Liver (tissue), 9 donors: ENCODE measurements around the gene GNG14. TPM values are rescaled to one million over a fixed set of nuclear protein-coding genes. Genes with fewer than 3 reads are reported as not detected.
A peak's percentile ranks its signal among the peaks of the same experiment; 100 is the strongest.

Source experiments
- DNase-seq: peaks from one replicate; pipeline ENCODE4 v3.0.0-alpha.2; 2017; ENCODE audit warnings: low spot score
- H3K27ac ChIP-seq, 2 donors: one replicate each; pipeline ENCODE4 v1.7.0; 2013; ENCODE audit warnings: inconsistent platforms in 2 of 2, low read length in 2 of 2, control low read depth in 1 of 2, low read depth in 1 of 2, mild to moderate bottlenecking in 1 of 2
- H3K27me3 ChIP-seq, 4 donors: one replicate each; pipeline versions ENCODE4 v1.6.1 to v1.7.0; 2013; ENCODE audit warnings: low read length in 3 of 4, inconsistent platforms in 1 of 4, mild to moderate bottlenecking in 1 of 4, moderate library complexity in 1 of 4; ENCODE audit not compliant: control insufficient read depth in 4 of 4, insufficient read depth in 4 of 4
- H3K36me3 ChIP-seq, 4 donors: one replicate each; pipeline versions ENCODE4 v1.6.1 to v1.7.0; 2013; ENCODE audit warnings: low read length in 3 of 4, mild to moderate bottlenecking in 3 of 4, low read depth in 1 of 4, moderate library complexity in 1 of 4; ENCODE audit not compliant: control insufficient read depth in 4 of 4, insufficient read depth in 3 of 4
- H3K4me1 ChIP-seq, 4 donors: one replicate each; pipeline versions ENCODE4 v1.6.1 to v1.7.0; 2013; ENCODE audit warnings: low read length in 3 of 4, mild to moderate bottlenecking in 3 of 4, moderate library complexity in 1 of 4; ENCODE audit not compliant: control insufficient read depth in 4 of 4, insufficient read depth in 4 of 4
- H3K4me3 ChIP-seq, 3 donors: one replicate each; pipeline versions ENCODE4 v1.6.1 to v1.7.0; 2013; ENCODE audit warnings: low read length in 3 of 3, control low read depth in 1 of 3, low read depth in 1 of 3, mild to moderate bottlenecking in 1 of 3
- H3K9ac ChIP-seq, 2 donors: one replicate each; pipeline ENCODE4 v1.7.0; 2013; ENCODE audit warnings: low read length in 2 of 2, mild to moderate bottlenecking in 2 of 2, moderate library complexity in 2 of 2, control low read depth in 1 of 2, low read depth in 1 of 2
- H3K9me3 ChIP-seq, 4 donors: one replicate each; pipeline versions ENCODE4 v1.6.1 to v1.7.0; 2013; ENCODE audit warnings: low read length in 3 of 4; ENCODE audit not compliant: control insufficient read depth in 4 of 4
- CTCF ChIP-seq: fragments of 150-350 bp; IDR thresholded peaks from 2 replicates; pipeline ENCODE4 v1.5.1; 2017; ENCODE audit warnings: improper control_type of control experiment, low read depth, low read length; ENCODE audit not compliant: missing input control
- EGR1 ChIP-seq, 2 donors: IDR thresholded peaks; 2 replicates each; pipeline ENCODE4 v1.6.1; 2016 to 2018; ENCODE audit warnings: antibody characterized with exemption in 2 of 2, low read depth in 2 of 2
- FOXA1 ChIP-seq: IDR thresholded peaks from 2 replicates; pipeline ENCODE4 v1.6.1; 2016; ENCODE audit warnings: antibody characterized with exemption
- FOXA2 ChIP-seq: IDR thresholded peaks from 2 replicates; pipeline ENCODE4 v1.6.1; 2016; ENCODE audit warnings: antibody characterized with exemption
- GABPA ChIP-seq, 2 donors: IDR thresholded peaks in 1 of 2; conservative IDR thresholded peaks in 1 of 2; 2 replicates each; pipeline ENCODE4 v1.6.1; 2016; ENCODE audit warnings: antibody characterized with exemption in 2 of 2, mild to moderate bottlenecking in 1 of 2, moderate library complexity in 1 of 2
- HNF4G ChIP-seq: IDR thresholded peaks from 2 replicates; pipeline ENCODE4 v1.6.1; 2016; ENCODE audit warnings: antibody characterized with exemption
- NR2F2 ChIP-seq: IDR thresholded peaks from 2 replicates; pipeline ENCODE4 v1.6.1; 2016; ENCODE audit warnings: antibody characterized with exemption
- RAD21 ChIP-seq, 2 donors: IDR thresholded peaks; 2 replicates each; pipeline ENCODE4 v1.6.1; 2016; ENCODE audit warnings: antibody characterized with exemption in 2 of 2, mild to moderate bottlenecking in 2 of 2
- RXRA ChIP-seq, 2 donors: IDR thresholded peaks; 2 replicates each; pipeline ENCODE4 v1.6.1; 2017 to 2018; ENCODE audit warnings: antibody characterized with exemption in 2 of 2, mild to moderate bottlenecking in 1 of 2
- SP1 ChIP-seq: IDR thresholded peaks from 2 replicates; pipeline ENCODE4 v1.6.1; 2018; ENCODE audit warnings: antibody characterized with exemption, mild to moderate bottlenecking
- TAF1 ChIP-seq: conservative IDR thresholded peaks from 2 replicates; pipeline ENCODE4 v1.6.1; 2016; ENCODE audit warnings: antibody characterized with exemption, mild to moderate bottlenecking
- WGBS: extraction: QIAGEN DNeasy Blood & Tissue Kit; methylation state at CpG from one replicate; pipeline ENCODE4 v1.1.7; 2013; 5-methylcytosine and 5-hydroxymethylcytosine counted together
- polyA plus RNA-seq, 2 donors: library from polyadenylated mRNA; stranded (reverse) in 1 of 2; unstranded in 1 of 2; fragments of 200-250 nt in 1 of 2; fragments of >200 nt in 1 of 2; fragmentation: Nextera tagmentation in 1 of 2; extraction: Ambion mirVana in 1 of 2; gene quantifications; one replicate each; pipeline versions ENCODE4 v1.2.1 to v1.2.3, GENCODE V29; 2013 to 2015
- total RNA-seq, 2 donors: library from RNA; depleted of rRNA; stranded (reverse); fragments of >200 nt; gene quantifications; one replicate each; pipeline ENCODE4 v1.2.3, GENCODE V29; 2014
- TF ChIP-seq, protein P1 (sequence below): IDR thresholded peaks from 2 replicates; pipeline ENCODE4 v1.6.1; 2016; ENCODE audit warnings: antibody characterized with exemption
- TF ChIP-seq, protein P2 (sequence below): IDR thresholded peaks from 2 replicates; pipeline ENCODE4 v1.6.1; 2016; ENCODE audit warnings: antibody characterized with exemption, mild to moderate bottlenecking
- TF ChIP-seq, protein P3 (sequence below): IDR thresholded peaks from 2 replicates; pipeline ENCODE4 v1.6.1; 2016; ENCODE audit warnings: antibody characterized with exemption
- donor health status: healthy.
- donor health status: healthy.
- donor health status: healthy.
- donor health status: healthy.
- donor health status: healthy.

Gene GNG14
- total and polyA plus RNA-seq, 4 donors = not detected

DNA sequence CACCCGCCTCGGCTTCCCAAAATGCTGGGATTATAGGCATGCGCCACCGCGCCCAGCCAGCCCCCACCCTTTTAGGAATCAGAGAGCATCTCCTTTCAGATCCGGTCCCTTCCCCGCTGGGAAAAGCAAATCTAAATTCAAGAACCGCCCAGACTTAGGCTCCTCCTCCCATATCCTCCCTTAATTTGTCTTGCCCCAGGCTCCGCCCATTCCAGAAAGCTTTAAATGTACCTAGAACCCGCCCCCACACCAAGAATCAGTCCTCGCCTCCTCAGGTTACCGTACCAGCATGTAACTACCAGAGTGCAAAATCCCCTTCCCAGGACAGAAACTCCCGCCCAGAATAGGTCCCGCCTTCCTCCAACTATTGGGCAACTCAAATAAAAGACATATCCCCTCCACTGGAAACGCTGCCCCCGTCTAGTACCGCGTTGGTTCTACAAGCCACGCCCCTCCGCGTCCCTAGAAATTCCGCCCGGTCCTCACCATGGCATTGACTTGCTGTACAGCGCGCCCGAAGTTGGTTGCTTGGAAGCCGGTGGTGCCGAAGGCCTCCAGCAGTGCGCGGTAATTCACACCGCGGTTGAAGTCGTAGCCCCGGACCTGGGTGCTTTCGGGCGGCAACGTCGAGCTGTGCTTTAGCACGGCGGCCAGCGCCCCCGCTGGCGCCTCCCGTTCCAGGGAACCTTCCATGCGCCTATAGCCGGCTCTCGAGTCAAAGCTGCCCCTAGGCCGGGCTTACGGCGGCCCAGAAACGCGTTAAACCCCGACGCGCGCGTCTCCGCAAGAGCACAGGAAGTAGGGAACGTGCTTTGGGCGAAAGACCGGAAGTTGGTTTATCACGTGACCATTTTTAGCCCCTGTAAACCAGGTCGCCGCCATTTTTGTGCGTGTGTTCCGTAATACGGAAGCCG, 6.5 kb upstream of the GNG14 start, which contains the start of gene DHPS (continued):
- peak; percentile 18 for TF ChIP-seq FOXA2

DNA sequence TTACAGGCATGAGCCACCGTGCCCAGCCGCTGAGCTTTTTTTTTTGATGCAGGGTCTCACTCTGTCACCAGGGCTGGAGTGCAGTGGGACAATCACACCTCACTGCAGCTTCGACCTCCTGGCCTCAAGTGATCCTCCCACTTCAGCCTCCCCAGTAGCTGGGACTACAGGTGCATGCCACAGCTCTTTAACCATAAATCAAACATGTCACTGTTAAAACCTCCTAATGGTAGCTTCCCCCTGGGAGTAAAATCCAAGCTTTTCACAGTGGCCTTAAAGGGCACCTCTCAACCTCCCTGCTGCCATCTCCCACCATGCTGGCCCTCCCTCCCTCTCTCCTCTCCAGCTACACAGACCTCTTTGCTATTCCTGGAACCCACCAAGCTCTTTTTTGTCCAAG, 2.0 kb upstream of the GNG14 start:
- H3K27ac ChIP-seq = no peak overlapping the region
- WGBS = 91% methylated on average over 3 of the region's 3 CpGs
- H3K9me3 ChIP-seq = no peaks in the 10 kb centered on the region
- H3K4me1 ChIP-seq = peaks cover 4 to 5% (median 4%) of the 10 kb centered on the region in 4 donors
- no peak overlapping the region for H3K4me3 ChIP-seq
- no peak for DNase-seq
- H3K9ac ChIP-seq = no peak overlapping the region
- TF ChIP-seq, protein P1, sequence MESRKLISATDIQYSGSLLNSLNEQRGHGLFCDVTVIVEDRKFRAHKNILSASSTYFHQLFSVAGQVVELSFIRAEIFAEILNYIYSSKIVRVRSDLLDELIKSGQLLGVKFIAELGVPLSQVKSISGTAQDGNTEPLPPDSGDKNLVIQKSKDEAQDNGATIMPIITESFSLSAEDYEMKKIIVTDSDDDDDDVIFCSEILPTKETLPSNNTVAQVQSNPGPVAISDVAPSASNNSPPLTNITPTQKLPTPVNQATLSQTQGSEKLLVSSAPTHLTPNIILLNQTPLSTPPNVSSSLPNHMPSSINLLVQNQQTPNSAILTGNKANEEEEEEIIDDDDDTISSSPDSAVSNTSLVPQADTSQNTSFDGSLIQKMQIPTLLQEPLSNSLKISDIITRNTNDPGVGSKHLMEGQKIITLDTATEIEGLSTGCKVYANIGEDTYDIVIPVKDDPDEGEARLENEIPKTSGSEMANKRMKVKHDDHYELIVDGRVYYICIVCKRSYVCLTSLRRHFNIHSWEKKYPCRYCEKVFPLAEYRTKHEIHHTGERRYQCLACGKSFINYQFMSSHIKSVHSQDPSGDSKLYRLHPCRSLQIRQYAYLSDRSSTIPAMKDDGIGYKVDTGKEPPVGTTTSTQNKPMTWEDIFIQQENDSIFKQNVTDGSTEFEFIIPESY = no peak
- TF ChIP-seq, protein P2, sequence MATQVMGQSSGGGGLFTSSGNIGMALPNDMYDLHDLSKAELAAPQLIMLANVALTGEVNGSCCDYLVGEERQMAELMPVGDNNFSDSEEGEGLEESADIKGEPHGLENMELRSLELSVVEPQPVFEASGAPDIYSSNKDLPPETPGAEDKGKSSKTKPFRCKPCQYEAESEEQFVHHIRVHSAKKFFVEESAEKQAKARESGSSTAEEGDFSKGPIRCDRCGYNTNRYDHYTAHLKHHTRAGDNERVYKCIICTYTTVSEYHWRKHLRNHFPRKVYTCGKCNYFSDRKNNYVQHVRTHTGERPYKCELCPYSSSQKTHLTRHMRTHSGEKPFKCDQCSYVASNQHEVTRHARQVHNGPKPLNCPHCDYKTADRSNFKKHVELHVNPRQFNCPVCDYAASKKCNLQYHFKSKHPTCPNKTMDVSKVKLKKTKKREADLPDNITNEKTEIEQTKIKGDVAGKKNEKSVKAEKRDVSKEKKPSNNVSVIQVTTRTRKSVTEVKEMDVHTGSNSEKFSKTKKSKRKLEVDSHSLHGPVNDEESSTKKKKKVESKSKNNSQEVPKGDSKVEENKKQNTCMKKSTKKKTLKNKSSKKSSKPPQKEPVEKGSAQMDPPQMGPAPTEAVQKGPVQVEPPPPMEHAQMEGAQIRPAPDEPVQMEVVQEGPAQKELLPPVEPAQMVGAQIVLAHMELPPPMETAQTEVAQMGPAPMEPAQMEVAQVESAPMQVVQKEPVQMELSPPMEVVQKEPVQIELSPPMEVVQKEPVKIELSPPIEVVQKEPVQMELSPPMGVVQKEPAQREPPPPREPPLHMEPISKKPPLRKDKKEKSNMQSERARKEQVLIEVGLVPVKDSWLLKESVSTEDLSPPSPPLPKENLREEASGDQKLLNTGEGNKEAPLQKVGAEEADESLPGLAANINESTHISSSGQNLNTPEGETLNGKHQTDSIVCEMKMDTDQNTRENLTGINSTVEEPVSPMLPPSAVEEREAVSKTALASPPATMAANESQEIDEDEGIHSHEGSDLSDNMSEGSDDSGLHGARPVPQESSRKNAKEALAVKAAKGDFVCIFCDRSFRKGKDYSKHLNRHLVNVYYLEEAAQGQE = no peak
- no peak for TF ChIP-seq NR2F2
- TF ChIP-seq GABPA (IDR thresholded peaks at IDR 0.05 in 1 of 2, conservative IDR thresholded peaks at IDR 0.05 in 1 of 2) = no peak
- no peak for TF ChIP-seq SP1
- no peak for TF ChIP-seq RAD21 (IDR thresholded peaks at IDR 0.05)
- TF ChIP-seq EGR1 (IDR thresholded peaks at IDR 0.05; ENCODE audit: low read depth in 2 of 2) = no peak
- TF ChIP-seq RXRA (IDR thresholded peaks at IDR 0.05) = no peak
- no peak for TF ChIP-seq FOXA1
- TF ChIP-seq FOXA2 = no peak
- TF ChIP-seq HNF4G = no peak
- no peak for TF ChIP-seq CTCF
- TF ChIP-seq TAF1 = no peak
- TF ChIP-seq, protein P3, sequence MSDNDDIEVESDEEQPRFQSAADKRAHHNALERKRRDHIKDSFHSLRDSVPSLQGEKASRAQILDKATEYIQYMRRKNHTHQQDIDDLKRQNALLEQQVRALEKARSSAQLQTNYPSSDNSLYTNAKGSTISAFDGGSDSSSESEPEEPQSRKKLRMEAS = no peak
- no peaks in the 10 kb centered on the region for H3K36me3 ChIP-seq
- H3K27me3 ChIP-seq = no peaks in the 10 kb centered on the region
